Fibroblast of peridontal ligament (primary cell): ENCODE results near the gene SPPL2B.
"Not testable (repeated sequence)": the region's sequence is repeated elsewhere in the genome, so short reads cannot be mapped to it uniquely, and the experiment has no call there.

Experiments
- DNase-seq: peaks from one replicate; pipeline ENCODE4 v3.0.0-alpha.2; 2010; ENCODE audit errors: extremely low read depth

Gene SPPL2B

DNA sequence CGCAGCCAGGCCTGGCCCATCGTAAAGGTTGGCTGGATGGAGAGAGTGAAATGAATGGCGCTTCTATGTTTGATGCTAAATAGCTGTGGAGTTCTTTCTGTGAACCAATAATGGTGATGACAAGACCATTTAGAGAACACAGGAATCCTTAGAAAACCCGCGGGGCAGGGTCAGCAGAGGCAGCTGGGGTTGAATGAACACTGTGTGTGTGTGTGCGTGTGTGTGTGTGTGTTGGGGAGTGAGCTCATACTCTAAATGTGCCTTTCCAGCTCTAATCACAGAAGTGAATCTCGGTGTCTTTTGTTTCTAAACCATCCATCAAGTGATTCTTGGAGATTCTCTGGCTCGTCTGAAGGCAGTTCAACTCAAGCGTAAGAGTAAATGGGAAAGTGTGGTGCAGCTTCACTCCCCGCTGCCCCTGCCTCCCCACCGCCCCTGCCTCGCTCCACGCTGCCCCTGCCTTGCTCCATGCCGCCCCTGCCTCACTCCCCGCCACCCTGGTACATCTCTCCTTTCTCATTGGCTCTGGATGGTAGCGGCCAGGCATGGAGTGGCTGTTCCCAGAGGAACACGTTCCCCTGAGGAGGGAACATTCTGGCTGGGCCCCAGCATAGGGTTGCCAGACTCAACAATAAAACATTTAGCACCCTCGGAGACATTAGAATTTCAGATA lies 52.8 kb downstream of the SPPL2B start:
- DNase-seq, result peak; percentile 23

DNA sequence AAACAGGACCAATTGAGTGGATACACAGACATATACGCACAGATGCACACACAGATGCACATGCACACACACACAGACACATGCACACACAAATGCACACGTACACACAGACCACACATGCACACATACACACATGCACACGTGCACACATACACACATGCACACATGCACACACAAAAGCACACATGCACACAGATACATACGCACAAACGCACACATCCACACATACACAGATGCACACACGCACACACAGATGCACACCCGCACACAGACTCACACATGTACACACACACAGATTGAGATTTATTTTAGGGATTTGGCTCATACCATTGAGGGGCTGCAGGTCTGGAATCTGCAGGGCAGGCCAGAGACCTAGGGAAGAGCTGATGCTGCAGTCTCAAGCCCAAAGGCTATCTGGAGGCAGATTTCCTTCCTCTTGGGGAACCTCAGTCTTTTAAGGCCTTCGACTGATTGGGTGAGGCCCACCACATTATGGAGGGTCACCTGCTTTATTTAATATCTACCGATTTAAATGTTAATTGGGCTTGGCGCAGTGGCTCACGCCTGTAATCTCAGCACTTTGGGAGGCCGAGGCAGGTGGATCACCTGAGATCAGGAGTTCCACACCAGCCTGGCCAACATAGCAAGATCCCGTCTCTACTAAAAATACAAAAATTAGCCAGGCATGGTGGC lies 54.2 kb downstream of the SPPL2B start:
- no peak for DNase-seq

DNA sequence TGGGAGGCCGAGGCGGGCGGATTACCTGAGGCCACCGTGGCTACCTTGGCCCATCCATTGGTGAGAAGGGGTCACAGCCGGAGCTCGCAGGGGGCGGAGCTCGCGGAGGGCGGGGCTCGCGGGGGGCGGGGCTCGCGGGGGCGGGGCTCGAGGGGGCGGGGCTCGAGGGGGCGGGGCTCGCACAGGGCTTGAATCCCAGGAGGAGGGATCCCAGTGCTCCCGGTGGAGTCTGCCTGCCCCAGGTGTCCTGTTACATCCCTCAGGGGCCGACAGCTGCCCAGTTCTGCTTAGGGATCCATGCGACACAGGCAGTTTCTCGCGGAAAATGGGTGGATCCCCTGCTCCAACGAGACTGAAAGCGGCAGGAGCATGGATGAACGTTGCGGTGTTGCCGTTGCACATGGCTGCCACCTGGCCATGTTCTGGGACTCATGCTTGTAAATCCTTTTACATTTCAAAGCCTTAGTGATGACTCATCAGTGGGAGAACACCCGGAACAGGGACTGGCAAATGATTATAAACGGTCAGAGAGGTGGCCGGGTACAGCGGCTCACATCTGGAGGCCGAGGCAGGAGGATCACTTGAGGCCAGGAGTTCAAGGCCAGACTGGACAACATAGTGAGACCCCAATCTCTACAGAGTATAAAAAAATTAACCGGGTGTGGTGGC lies 56.7 kb downstream of the SPPL2B start:
- DNase-seq, result peak; percentile 59

DNA sequence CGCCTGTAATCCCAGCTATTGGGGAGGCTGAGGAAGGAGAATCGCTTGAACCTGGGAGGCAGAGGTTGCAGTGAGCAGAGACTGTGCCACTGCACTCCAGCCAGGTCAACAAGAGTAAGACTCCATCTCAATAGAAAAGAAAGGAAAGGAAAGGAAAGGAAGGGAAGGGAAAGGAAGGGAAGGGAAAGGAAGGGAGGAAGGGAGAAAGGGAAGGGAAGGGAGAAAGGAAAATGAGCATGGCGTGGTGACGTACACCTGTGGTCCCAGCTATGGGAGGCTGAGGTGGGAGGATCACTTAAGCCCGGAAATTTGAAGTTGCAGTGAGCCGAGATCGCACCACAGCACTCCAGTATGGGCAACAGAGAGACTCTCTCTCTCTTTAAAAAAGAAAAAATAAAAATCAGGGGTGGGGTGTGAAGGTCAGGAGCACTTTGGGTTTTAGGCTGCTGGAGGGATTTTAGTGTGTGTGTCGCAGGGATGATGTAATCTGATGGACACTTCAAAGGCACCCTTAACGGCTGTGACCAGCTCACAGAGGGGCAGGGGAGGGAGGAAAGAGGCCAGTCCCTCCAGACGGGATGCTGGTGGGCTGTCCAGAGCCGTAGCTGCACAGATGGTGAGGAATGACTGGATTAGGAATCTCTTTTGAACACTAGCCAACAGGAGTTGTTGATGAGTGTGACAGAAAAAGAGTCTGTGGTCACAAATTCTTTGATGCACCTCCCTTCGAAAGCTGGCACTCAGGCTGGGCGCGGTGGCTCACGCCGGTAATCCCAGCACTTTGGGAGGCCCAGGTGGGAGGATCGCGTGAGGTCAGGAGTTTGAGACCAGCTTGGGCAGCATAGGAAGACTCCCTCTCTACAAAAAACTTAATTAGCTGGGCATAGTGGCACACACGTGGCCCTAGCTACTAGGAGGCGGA lies 59.1 kb downstream of the SPPL2B start:
- DNase-seq, result no peak

DNA sequence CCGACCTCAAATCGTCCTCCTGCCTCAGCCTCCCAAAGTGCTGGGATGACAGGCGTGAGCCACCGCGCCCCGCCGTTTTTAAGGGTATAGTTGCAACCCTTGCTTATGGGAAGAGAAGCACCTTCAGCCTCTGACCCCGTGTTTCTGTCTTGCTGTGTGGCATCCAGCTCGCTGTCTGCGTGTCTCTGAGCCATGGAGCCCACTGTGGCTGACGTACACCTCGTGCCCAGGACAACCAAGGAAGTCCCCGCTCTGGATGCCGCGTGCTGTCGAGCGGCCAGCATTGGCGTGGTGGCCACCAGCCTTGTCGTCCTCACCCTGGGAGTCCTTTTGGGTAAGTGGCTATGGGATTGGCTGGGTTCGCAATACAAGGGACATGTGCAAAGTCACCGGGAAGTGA lies 61.1 kb downstream of the SPPL2B start:
- DNase-seq, result no peak

DNA sequence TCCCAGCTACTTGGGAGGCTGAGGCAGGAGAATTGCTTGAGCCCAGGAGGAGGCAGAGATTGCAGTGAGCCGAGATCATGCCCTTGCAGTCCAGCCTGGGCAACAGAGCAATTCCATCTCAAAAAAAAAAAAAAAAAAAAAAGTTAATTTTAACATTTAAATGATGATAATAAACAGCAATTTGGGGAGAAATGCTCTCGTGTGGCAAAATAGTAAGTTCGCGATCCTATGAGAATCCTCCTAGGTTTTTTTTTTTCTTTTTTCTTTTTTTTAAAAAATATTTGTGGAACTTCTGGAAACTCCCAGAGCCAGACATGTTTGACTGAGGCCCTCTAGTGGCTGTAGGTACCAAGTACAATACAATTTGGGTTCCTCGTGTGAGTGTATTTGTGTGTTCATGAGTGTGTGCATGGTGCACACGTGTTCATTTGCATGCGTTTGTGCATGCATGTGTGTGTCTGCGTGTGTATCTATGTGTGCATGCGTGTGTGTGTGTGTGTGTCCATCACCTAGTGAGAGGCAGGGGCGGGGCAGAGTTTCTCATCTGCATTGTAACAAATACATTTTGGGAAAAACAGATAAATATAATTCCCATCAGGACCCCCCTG lies 62.7 kb downstream of the SPPL2B start:
- peak; percentile 84 for DNase-seq

DNA sequence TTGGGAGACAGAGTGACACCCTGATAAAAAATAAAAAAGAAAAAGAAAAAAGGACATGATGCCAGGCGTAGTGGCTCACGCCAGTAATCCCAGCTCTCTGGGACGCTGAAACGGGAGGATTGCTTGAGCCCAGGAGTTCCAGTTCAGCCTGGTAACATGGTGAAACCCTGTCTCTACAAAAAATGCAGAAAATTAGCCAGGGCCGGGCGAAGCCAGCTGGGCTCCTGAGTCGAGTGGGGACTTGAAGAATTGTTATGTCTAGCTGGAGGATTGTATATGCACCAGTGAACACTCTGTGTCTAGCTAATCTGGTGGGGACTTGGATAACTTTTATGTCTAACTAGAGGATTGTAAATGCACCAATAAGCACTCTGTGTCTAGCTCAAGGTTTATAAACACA lies 63.9 kb downstream of the SPPL2B start:
- DNase-seq, result no peak

DNA sequence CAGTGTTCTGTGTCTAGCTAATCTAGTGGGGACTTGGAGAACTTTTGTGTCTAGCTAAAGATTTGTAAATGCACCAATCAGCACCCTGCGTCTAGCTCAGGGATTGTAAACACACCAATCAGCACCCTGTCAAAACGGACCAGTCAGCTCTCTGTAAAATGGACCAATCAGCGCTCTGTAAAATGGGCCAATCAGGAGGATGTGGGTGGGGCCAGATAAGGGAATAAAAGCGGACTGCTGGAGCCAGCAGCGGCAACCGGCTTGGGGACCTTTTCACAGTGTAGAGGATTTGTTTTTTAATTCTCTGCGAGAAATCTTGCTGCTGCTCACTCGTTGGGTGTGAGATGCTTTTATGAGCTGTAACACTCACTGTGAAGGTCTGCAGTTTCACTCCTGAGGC lies 64.4 kb downstream of the SPPL2B start:
- not testable (repeated sequence) for DNase-seq

DNA sequence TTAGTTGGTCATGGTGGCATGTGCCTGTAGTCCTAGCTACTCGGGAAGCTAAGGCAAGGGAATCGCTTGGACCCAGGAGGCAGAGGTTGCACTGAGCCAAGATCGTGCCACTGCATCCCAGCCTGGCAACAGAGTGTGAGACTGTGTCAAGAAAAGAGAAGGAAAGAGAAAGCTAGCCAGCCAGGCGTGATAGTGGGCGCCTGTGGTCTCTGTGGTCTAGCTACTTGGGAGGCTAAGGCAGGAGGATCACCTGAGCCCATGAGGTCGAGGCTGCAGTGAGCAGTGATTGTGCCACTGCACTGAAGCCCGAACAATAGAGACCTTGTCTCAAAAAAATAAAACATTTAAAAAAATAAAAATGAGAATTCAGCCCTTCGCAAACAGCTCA lies 65.6 kb downstream of the SPPL2B start:
- DNase-seq, result no peak

DNA sequence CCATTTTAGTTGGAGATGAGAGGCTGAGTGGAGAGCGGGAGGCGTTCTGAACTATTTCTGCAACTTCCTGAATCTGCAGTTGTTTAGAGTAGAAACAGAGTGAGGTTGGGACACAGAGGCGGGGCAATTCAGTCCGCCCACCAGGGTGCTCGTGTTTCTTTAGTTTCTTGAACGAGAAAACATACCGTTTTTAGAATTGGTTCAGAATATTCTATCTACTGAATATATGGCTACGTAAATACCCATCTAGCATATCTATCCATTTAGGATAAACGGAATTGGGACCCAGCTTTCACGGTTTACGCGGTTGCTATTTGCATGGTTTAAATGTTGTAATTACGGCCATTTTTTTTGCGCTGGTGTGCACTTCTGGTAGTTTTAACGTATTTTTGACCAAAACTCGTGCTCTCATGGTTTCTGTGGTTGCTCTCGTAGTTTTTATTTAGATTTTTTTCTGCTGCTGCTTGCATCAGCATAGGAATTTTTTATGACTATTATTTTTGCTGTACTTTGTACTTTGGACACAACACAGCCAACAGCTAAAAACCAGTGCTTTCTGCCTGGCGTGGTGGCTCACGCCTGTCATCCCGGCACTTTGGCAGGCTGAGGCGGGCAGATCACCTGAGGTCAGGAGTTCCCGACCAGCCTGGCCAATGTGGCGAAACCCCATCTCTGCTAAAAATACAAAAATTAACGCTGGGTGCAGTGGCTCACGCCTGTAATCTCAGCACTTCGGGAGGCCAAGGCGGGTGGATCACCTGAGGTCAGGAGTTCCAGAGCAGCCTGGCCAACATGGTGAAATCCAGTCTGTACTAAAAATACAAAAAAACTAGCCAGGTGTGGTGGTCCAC lies 66.2 kb downstream of the SPPL2B start:
- DNase-seq, result no peak

DNA sequence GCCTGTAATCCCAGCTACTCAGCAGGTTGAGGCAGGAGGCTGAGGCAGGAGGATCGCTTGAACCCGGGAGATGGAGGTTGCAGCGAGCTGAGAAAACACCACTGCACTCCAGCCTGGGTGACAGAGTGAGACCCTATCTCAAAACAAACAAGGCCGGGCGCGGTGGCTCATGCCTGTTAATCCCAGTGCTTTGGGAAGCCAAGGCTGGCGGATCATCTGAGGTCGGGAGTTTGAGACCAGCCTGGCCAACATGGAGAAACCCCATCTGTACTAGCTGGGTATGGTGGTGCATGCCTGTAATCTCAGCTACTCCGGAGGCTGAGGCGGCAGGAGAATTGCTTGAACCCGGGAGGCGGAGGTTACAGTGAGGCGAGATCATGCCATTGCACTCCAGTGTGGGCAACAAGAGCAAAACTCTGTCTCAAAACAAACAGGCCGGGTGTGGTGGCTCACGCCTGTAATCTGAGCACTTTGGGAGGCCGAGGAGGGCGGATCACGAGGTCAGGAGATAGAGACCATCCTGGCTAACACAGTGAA lies 66.9 kb downstream of the SPPL2B start:
- not testable (repeated sequence) for DNase-seq

DNA sequence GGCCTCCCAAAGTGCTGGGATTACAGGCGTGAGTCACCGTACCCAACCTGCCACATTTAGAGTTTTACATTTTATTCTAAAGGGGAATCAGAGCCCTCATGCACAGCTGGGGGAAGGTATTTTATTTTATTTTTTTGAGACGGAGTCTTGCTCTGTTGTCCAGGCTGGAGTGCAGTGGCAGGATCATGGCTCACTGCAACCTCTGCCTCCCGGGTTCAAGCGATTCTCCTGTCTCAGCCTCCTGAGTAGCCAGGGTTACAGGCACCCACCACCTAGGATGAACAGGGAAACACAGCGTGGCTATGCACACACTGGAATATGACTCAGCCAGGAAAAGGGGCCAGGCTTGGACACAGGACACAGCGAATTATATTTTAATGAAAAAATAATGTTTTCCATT lies 68.7 kb downstream of the SPPL2B start:
- DNase-seq, result not testable (repeated sequence)

DNA sequence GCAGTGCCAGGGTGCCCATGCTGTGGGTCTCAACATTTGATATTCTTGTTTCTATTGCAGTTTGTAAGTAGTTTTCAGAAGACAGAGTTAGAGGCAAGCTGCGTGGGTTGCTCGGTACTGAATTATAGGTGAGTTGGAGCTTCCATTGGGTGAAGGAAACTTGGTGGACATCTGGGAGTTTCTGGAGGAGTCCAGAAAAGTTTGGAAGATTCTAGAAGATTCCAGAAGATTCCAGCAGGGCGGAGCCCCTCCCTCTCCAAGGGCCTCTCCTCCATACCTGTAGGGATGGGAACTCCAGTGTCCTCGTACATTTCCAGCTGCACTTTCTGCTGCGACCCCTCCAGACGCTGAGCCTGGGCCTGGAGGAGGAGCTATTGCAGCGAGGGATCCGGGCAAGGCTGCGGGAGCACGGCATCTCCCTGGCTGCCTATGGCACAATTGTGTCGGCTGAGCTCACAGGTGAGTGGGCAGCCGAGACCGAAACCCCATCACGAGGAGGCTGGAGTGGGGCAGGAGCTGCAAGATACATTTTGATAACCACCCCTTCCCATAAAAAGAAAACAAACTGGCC lies 70.3 kb downstream of the SPPL2B start:
- no peak for DNase-seq

DNA sequence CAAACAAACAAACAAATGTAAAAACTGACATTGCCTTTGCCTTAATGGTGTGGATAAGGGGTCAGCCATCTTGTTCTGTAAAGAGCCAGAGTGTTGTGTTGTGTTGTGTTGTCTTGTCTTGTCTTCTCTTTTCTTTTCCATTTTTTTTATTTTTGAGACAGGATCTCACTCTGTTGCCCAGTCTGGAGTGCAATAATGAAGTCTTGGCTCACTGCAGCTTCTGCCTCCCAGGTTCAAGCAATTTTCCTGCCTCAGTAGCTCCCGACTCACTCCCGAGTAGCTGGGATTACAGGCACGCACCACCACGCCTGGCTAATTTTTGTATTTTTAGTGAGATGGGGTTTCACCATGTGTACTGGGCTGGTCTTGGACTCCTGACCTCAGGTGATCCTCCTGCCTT lies 71.1 kb downstream of the SPPL2B start:
- no peak for DNase-seq
